Endothelial cell of umbilical vein (primary cell): ENCODE results near the gene SNCA. TPM values are rescaled to one million over a fixed set of nuclear protein-coding genes. Genes with fewer than 3 reads are reported as not detected.

Source experiments
- BruUV-seq: library from RNA; stranded (reverse); fragments of 400-500 nt; replicated peaks from 2 replicates; lab custom pipeline; 2021; lab: Mats Ljungman, UMichigan
- CTCF ChIA-PET: fragments of 300-600, 350-600 bp; sonication (Branson Sonifier 250); formaldehyde crosslinking; loops from one replicate; lab custom pipeline; 2021; ENCODE audit warnings: antibody characterized with exemption, inconsistent platforms; lab: Charles Lee
- POLR2A ChIA-PET: fragments of 300-600, 350-600 bp; sonication (Branson Sonifier 250); formaldehyde crosslinking; loops from one replicate; lab custom pipeline; 2021; ENCODE audit warnings: antibody characterized with exemption, inconsistent platforms; lab: Charles Lee
- DNase-seq: peaks from one replicate; pipeline ENCODE4 v3.0.0-alpha.2; 2011; ENCODE audit warnings: low read depth, low spot score
- FAIRE-seq: peaks from 2 replicates; lab custom pipeline; 2011; peaks lifted over from hg19 to GRCh38; lab: Jason Lieb, UNC
- H2AFZ ChIP-seq: 2 replicates; pipeline ENCODE4 v1.6.0; 2012; ENCODE audit warnings: low read depth, low read length, control low read depth, inconsistent platforms
- H3K27ac ChIP-seq: 2 replicates; pipeline ENCODE4 v1.5.1; 2011; ENCODE audit warnings: low read depth, mild to moderate bottlenecking, control low read depth, low read length, moderate library complexity; ENCODE audit not compliant: insufficient read depth
- H3K27me3 ChIP-seq, 2 experiments: 2 replicates each; pipeline versions ENCODE4 v1.6.0 to v1.6.1; 2011; ENCODE audit warnings: low read length in 2 of 2, mixed read lengths in 1 of 2; ENCODE audit not compliant: control insufficient read depth in 2 of 2, insufficient read depth in 2 of 2
- H3K36me3 ChIP-seq, 2 experiments: 2 replicates in 1 of 2; 3 replicates in 1 of 2; pipeline ENCODE4 v1.5.1; 2011; ENCODE audit warnings: low read length in 2 of 2, mild to moderate bottlenecking in 1 of 2, moderate library complexity in 1 of 2; ENCODE audit not compliant: control insufficient read depth in 2 of 2, insufficient read depth in 2 of 2; ENCODE audit errors: extremely low read depth in 1 of 2
- H3K4me1 ChIP-seq: 3 replicates; pipeline ENCODE4 v1.5.1; 2011; ENCODE audit warnings: mild to moderate bottlenecking, low read length; ENCODE audit not compliant: control insufficient read depth, insufficient read depth; ENCODE audit errors: extremely low read depth
- H3K4me2 ChIP-seq: 2 replicates; pipeline ENCODE4 v1.6.1; 2011; ENCODE audit warnings: low read length, control low read depth, mixed read lengths; ENCODE audit not compliant: insufficient read depth
- H3K4me3 ChIP-seq, 3 experiments: fragments of 200-600 bp in 1 of 3; sonication (generic), shearing (Covaris generic) in 1 of 3; replicated peaks in 1 of 3; 2 replicates each; pipeline ENCODE4 v1.5.1; 2011 to 2016; ENCODE audit warnings: control low read depth in 3 of 3, low read length in 3 of 3, mild to moderate bottlenecking in 2 of 3, inconsistent platforms in 1 of 3, low read depth in 1 of 3, moderate library complexity in 1 of 3; ENCODE audit not compliant: insufficient read depth in 1 of 3
- H3K79me2 ChIP-seq: 2 replicates; pipeline ENCODE4 v1.6.0; 2012; ENCODE audit warnings: low read length, inconsistent platforms; ENCODE audit not compliant: control insufficient read depth, insufficient read depth
- H3K9ac ChIP-seq: replicated peaks from 2 replicates; pipeline ENCODE3; 2011; ENCODE audit warnings: low read length, control low read depth; ENCODE audit not compliant: insufficient read depth; ENCODE audit errors: extremely low read depth
- H3K9me1 ChIP-seq: replicated peaks from 3 replicates; pipeline ENCODE4 v1.6.0; 2011; ENCODE audit warnings: mild to moderate bottlenecking, low read length; ENCODE audit not compliant: control insufficient read depth, insufficient read depth; ENCODE audit errors: extremely low read depth
- H3K9me3 ChIP-seq: replicated peaks from 2 replicates; pipeline ENCODE4 v1.5.1; 2012; ENCODE audit warnings: low read length, inconsistent platforms; ENCODE audit not compliant: control insufficient read depth, insufficient read depth
- H4K20me1 ChIP-seq: replicated peaks from 2 replicates; pipeline ENCODE3; 2011; ENCODE audit warnings: mild to moderate bottlenecking, low read length; ENCODE audit not compliant: control insufficient read depth, insufficient read depth; ENCODE audit errors: extremely low read depth
- EZH2 ChIP-seq: IDR thresholded peaks from 2 replicates; pipeline ENCODE4 v1.6.1; 2012; ENCODE audit warnings: borderline replicate concordance, low read depth, mild to moderate bottlenecking, moderate library complexity, low read length, inconsistent platforms; ENCODE audit not compliant: severe bottlenecking
- FOS ChIP-seq: IDR thresholded peaks from 2 replicates; pipeline ENCODE4 v1.6.1; 2011; ENCODE audit warnings: mild to moderate bottlenecking, low read length, moderate library complexity, borderline replicate concordance; ENCODE audit not compliant: insufficient read depth
- MYC ChIP-seq: IDR thresholded peaks from one replicate; pipeline ENCODE4 v1.6.1; 2011; ENCODE audit warnings: mild to moderate bottlenecking, low read depth, low read length
- dilution Hi-C: fragments of 300-500 bp; cut with MboI; formaldehyde crosslinking; loops from one replicate; pipeline ENCODE4 v1.15.0; 2019; ENCODE audit warnings: low sequenced_read_pairs; ENCODE audit not compliant: extremely low pct_ligation_motif_present
- intact Hi-C: fragments of 100-400 bp; cut with micrococcal nuclease; formaldehyde crosslinking; loops from one replicate; pipeline ENCODE4 v1.10.0; 2022
- polyA plus RNA-seq, 4 experiments: library from polyadenylated mRNA; depleted of rRNA in 3 of 4; stranded (reverse) in 3 of 4; unstranded in 1 of 4; fragments of >200 nt; gene quantifications; 2 replicates each; pipeline versions ENCODE4 v1.2.1 to v1.2.3, GENCODE V29; 2011 to 2012; ENCODE audit warnings: missing spikeins in 1 of 4
- total RNA-seq: library from RNA; stranded (reverse); gene quantifications from 2 replicates; pipeline ENCODE4 v1.2.3, GENCODE V29; 2021
- TF ChIP-seq, protein P1 (sequence below), 2 donors: IDR thresholded peaks; 1 replicate in 1 of 2; 2 replicates in 1 of 2; pipeline ENCODE4 v1.5.1; 2011; ENCODE audit warnings: low read length in 2 of 2, mild to moderate bottlenecking in 2 of 2, moderate library complexity in 2 of 2, control low read depth in 1 of 2, inconsistent platforms in 1 of 2, low read depth in 1 of 2; ENCODE audit not compliant: insufficient read depth in 1 of 2; ENCODE audit errors: extremely low read depth in 1 of 2
- TF ChIP-seq, protein P2 (sequence below): IDR thresholded peaks from 2 replicates; pipeline ENCODE4 v1.6.1; 2011; ENCODE audit not compliant: insufficient read depth, insufficient read length

The SNCA gene
- total and polyA plus RNA-seq, 2 donors (not counting 3 experiments of a cell fraction or from before 2014, with no cell fraction given), result 76.8 to 116 TPM

DNA sequence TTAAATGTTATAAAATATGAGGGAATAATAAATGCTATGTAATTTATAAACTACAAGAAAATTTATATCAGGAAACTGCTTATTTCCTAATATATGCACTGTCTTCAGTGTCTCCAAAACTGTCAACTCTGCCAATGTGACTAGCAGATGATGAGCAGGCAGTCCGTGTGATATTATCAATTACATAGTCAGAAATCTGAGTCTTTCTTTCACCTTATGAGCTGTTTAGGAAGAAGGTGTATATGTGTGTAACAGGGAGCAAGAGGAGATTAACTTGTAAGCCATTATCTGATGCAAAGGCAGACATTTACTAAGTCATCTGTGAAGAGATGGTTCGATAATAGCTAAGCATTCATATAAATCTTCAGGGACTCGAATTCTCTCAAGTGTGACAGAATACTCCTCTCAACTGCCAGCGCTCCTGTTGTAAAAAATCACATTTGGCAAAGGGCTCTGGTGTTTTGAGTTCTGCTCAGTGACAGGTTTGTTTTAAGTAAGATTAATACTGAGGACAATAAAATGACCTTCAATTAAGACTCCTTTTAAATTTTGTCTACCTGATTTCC is 79.7 kb downstream of the SNCA start:
- Histone ChIP-seq H3K36me3 (peaks cover 0 to 3% of the 10 kb centered on the region in 2 experiments), H3K4me3 (no peak overlapping the region), H3K9me3 (no peaks in the 10 kb centered on the region), H3K27me3 (no peaks in the 10 kb centered on the region), H3K79me2 (peaks cover 5% of the 10 kb centered on the region), H3K27ac (no peak overlapping the region), H4K20me1 (no peaks in the 10 kb centered on the region), H2AFZ (no peak overlapping the region), H3K4me1 (peaks cover 24% of the 10 kb centered on the region), H3K9me1 (no peaks in the 10 kb centered on the region), H3K9ac (no peak overlapping the region), H3K4me2 (no peak overlapping the region)
- FAIRE-seq (no peak), DNase-seq (no peak)
- no peak for TF ChIP-seq MYC
- TF ChIP-seq, protein P1, sequence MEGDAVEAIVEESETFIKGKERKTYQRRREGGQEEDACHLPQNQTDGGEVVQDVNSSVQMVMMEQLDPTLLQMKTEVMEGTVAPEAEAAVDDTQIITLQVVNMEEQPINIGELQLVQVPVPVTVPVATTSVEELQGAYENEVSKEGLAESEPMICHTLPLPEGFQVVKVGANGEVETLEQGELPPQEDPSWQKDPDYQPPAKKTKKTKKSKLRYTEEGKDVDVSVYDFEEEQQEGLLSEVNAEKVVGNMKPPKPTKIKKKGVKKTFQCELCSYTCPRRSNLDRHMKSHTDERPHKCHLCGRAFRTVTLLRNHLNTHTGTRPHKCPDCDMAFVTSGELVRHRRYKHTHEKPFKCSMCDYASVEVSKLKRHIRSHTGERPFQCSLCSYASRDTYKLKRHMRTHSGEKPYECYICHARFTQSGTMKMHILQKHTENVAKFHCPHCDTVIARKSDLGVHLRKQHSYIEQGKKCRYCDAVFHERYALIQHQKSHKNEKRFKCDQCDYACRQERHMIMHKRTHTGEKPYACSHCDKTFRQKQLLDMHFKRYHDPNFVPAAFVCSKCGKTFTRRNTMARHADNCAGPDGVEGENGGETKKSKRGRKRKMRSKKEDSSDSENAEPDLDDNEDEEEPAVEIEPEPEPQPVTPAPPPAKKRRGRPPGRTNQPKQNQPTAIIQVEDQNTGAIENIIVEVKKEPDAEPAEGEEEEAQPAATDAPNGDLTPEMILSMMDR (IDR thresholded peaks at IDR 0.05; ENCODE audit: extremely low read depth in 1 of 2, insufficient read depth in 1 of 2, low read depth in 1 of 2, low read length in 2 of 2), result no peak
- no peak for TF ChIP-seq FOS
- TF ChIP-seq, protein P2, sequence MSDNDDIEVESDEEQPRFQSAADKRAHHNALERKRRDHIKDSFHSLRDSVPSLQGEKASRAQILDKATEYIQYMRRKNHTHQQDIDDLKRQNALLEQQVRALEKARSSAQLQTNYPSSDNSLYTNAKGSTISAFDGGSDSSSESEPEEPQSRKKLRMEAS, result no peak
- dilution Hi-C loops (no loop called here), intact Hi-C loops (no loop called here)
- no TSS peak for BruUV-seq
- ChIA-PET POLR2A (no interaction called here), CTCF (interaction anchor here (1.0 to 1.8 kb wide), 4 partner anchors 12 to 271 kb away, joined by 3 to 6 read pairs (median 4); no protein-coding TSS in a partner anchor)

DNA sequence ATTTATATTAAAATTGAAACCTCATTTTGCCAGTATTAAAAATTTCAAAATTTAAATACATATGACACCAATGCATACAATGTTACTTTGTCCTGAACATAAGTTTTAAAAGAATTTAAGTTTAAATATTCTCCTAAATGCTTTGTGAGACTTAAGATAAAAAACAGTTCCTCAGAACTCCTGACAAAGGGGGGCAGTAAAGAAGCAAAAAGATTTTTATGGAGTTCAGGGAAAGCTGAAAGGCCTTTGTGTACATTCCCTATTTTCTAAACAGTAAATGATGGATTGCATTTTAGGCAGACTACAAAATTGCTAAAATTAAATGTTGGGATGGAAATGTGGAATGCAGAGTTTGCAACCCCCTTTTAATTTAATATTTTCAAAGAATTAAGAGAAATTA is 81.7 kb downstream of the SNCA start:
- H3K9ac ChIP-seq, result no peak overlapping the region
- CTCF ChIA-PET, result interaction anchor here (0.6 to 1.8 kb wide), 4 partner anchors 17 to 114 kb away, joined by 3 to 9 read pairs (median 6); no protein-coding TSS in a partner anchor
- no peak overlapping the region for H2AFZ ChIP-seq
- no peak for FAIRE-seq
- peaks cover 0 to 3% of the 10 kb centered on the region in 2 experiments for H3K36me3 ChIP-seq
- H3K79me2 ChIP-seq, result peaks cover 5% of the 10 kb centered on the region
- H4K20me1 ChIP-seq, result no peaks in the 10 kb centered on the region
- no TSS peak for BruUV-seq
- dilution Hi-C loops (no loop called here), intact Hi-C loops (no loop called here)
- H3K4me2 ChIP-seq, result no peak overlapping the region
- POLR2A ChIA-PET, result no interaction called here
- H3K4me3 ChIP-seq, result no peak overlapping the region
- no peaks in the 10 kb centered on the region for H3K9me3 ChIP-seq
- H3K9me1 ChIP-seq, result no peaks in the 10 kb centered on the region
- no peak for TF ChIP-seq EZH2
- TF ChIP-seq, protein P1 (IDR thresholded peaks at IDR 0.05; ENCODE audit: extremely low read depth in 1 of 2, insufficient read depth in 1 of 2, low read depth in 1 of 2, low read length in 2 of 2), result peak; percentile 2 to 5
- peak; percentile 36 for DNase-seq
- H3K27ac ChIP-seq, result no peak overlapping the region
- H3K4me1 ChIP-seq, result peaks cover 27% of the 10 kb centered on the region
- no peaks in the 10 kb centered on the region for H3K27me3 ChIP-seq
